Ishikawa (cell line): Measurements from ENCODE around the gene WDR73.

Experiments used
- CEBPB ChIP-seq: IDR thresholded peaks from 2 replicates; pipeline ENCODE4 v1.6.1; 2012
- RAD21 ChIP-seq: IDR thresholded peaks from 2 replicates; pipeline ENCODE4 v1.6.1; 2012; ENCODE audit warnings: low read depth

GRCh38 chr15:84604826-84605553, 49.1 kb downstream of the WDR73 start:
- TF ChIP-seq RAD21 (no peak), CEBPB (no peak)
